ENCODE measurements around the gene SEMG2. TPM values are rescaled to one million over a fixed set of nuclear protein-coding genes. Genes with fewer than 3 reads are reported as not detected.

SEMG2 gene
- total RNA-seq, 1 experiment from 2014 or later: not detected

- intact Hi-C loops (cut with micrococcal nuclease): no loop called here
- H4K20me1 ChIP-seq (ENCODE audit: low read length): no peaks in the 10 kb centered on the region
- BruUV-seq (replicated peaks): no TSS peak
- no peaks in the 10 kb centered on the region for H3K27me3 ChIP-seq (ENCODE audit: low read length)
- H2AFZ ChIP-seq (ENCODE audit: low read length): no peak overlapping the region
- H3F3A ChIP-seq (ENCODE audit: low read length, unreplicated experiment): no peaks in the 10 kb centered on the region
- no peak overlapping the region for H3K4me3 ChIP-seq (ENCODE audit: low read length)
- CTCF ChIA-PET: no interaction called here
- no peaks in the 10 kb centered on the region for H3K9me2 ChIP-seq (replicated peaks; ENCODE audit: low read length)
- no peaks in the 10 kb centered on the region for H3K36me3 ChIP-seq (ENCODE audit: low read depth, low read length)
- ATAC-seq: no peak
- POLR2A ChIA-PET (ENCODE audit: unreplicated experiment): no interaction called here
- peaks cover under 1% of the 10 kb centered on the region for H3K4me1 ChIP-seq (ENCODE audit: insufficient read depth, low read length)
- H3K9ac ChIP-seq (ENCODE audit: low read length): no peak overlapping the region
- no peak for TF ChIP-seq EZH2 (IDR thresholded peaks at IDR 0.05; ENCODE audit: low read length, unreplicated experiment)
- TF ChIP-seq CTCF (conservative IDR thresholded peaks at IDR 0.05; ENCODE audit: low read depth, low read length): no peak
- TF ChIP-seq EZH2phosphoT487 (IDR thresholded peaks at IDR 0.05; ENCODE audit: borderline replicate concordance, low read length): no peak
- no peaks in the 10 kb centered on the region for H3K79me2 ChIP-seq (ENCODE audit: low read length)
- no peak overlapping the region for H3K4me2 ChIP-seq (ENCODE audit: low read length)
- no peak overlapping the region for H3K27ac ChIP-seq (ENCODE audit: low read length)
- no peak for DNase-seq
- no peaks in the 10 kb centered on the region for H3K9me3 ChIP-seq (ENCODE audit: low read length)
Measured at GRCh38 chr20:45191926-45192325, 29.2 kb upstream of the SEMG2 start.

GRCh38 chr20:45193331-45193730 lies 27.8 kb upstream of the SEMG2 start:
- intact Hi-C loops (cut with micrococcal nuclease): no loop called here
- Histone ChIP-seq H3K27me3 (ENCODE audit: low read length) (no peaks in the 10 kb centered on the region), H3K27ac (ENCODE audit: low read length) (no peak overlapping the region), H3K9ac (ENCODE audit: low read length) (no peak overlapping the region), H4K20me1 (ENCODE audit: low read length) (no peaks in the 10 kb centered on the region), H2AFZ (ENCODE audit: low read length) (no peak overlapping the region), H3K9me3 (ENCODE audit: low read length) (no peaks in the 10 kb centered on the region), H3F3A (ENCODE audit: low read length, unreplicated experiment) (no peaks in the 10 kb centered on the region), H3K4me3 (ENCODE audit: low read length) (no peak overlapping the region), H3K4me1 (ENCODE audit: insufficient read depth, low read length) (no peaks in the 10 kb centered on the region), H3K79me2 (ENCODE audit: low read length) (no peaks in the 10 kb centered on the region), H3K9me2 (replicated peaks; ENCODE audit: low read length) (no peaks in the 10 kb centered on the region), H3K36me3 (ENCODE audit: low read depth, low read length) (no peaks in the 10 kb centered on the region), H3K4me2 (ENCODE audit: low read length) (no peak overlapping the region)
- POLR2A ChIA-PET (ENCODE audit: unreplicated experiment): no interaction called here
- no TSS peak for BruUV-seq (replicated peaks)
- CTCF ChIA-PET: no interaction called here
- no peak for ATAC-seq
- TF ChIP-seq EZH2 (IDR thresholded peaks at IDR 0.05; ENCODE audit: low read length, unreplicated experiment) (no peak), CTCF (conservative IDR thresholded peaks at IDR 0.05; ENCODE audit: low read depth, low read length) (no peak), EZH2phosphoT487 (IDR thresholded peaks at IDR 0.05; ENCODE audit: borderline replicate concordance, low read length) (no peak)
- DNase-seq: no peak

GRCh38 chr20:45206725-45207124 lies 14.4 kb upstream of the SEMG2 start, which contains the start of gene SEMG1:
TSS of gene SEMG1 (plus strand) at chr20:45207033. CDS start at chr20:45207054, 21 bp downstream.
- no peaks in the 10 kb centered on the region for H4K20me1 ChIP-seq (ENCODE audit: low read length)
- no peaks in the 10 kb centered on the region for H3K4me1 ChIP-seq (ENCODE audit: insufficient read depth, low read length)
- no peaks in the 10 kb centered on the region for H3F3A ChIP-seq (ENCODE audit: low read length, unreplicated experiment)
- no peak for ATAC-seq
- no peak within 1 kb of the TSS for H3K27ac ChIP-seq (ENCODE audit: low read length)
- no peaks in the 10 kb centered on the region for H3K36me3 ChIP-seq (ENCODE audit: low read depth, low read length)
- H3K79me2 ChIP-seq (ENCODE audit: low read length): no peaks in the 10 kb centered on the region
- 0 out of 2 replicates have a peak, but pooled peaks cover 13% of the 10 kb centered on the region for H3K27me3 ChIP-seq (ENCODE audit: low read length)
- BruUV-seq (replicated peaks): no TSS peak
- no peaks in the 10 kb centered on the region for H3K9me3 ChIP-seq (ENCODE audit: low read length)
- no peak for DNase-seq
- H3K4me3 ChIP-seq (ENCODE audit: low read length): no peak within 1 kb of the TSS
- intact Hi-C loops (cut with micrococcal nuclease): no loop called here
- ChIA-PET CTCF (no interaction called here), POLR2A (ENCODE audit: unreplicated experiment) (no interaction called here)
- no peaks in the 10 kb centered on the region for H3K9me2 ChIP-seq (replicated peaks; ENCODE audit: low read length)
- no peak within 1 kb of the TSS for H3K4me2 ChIP-seq (ENCODE audit: low read length)
- no peak within 1 kb of the TSS for H2AFZ ChIP-seq (ENCODE audit: low read length)
- no peak within 1 kb of the TSS for H3K9ac ChIP-seq (ENCODE audit: low read length)
- TF ChIP-seq EZH2phosphoT487 (IDR thresholded peaks at IDR 0.05; ENCODE audit: borderline replicate concordance, low read length) (no peak), CTCF (conservative IDR thresholded peaks at IDR 0.05; ENCODE audit: low read depth, low read length) (no peak), EZH2 (IDR thresholded peaks at IDR 0.05; ENCODE audit: low read length, unreplicated experiment) (no peak)

All from PC-3 (cell line).